NCI-H146 treated with DMSO at 0.1 percent for 48 hours (cell line): ENCODE data around the gene CXCL5.

Source experiments
- DNase-seq: peaks from one replicate; lab custom pipeline; 2025; ENCODE audit not compliant: unreplicated experiment; lab: John Stamatoyannopoulos, UW

Gene CXCL5

GRCh38 chr4:73998040-73999011 is at the start of gene CXCL5:
TSS of gene CXCL5 (minus strand) at chr4:73998677. CDS start at chr4:73998581, 96 bp downstream.
- no peak for DNase-seq

- no peak for DNase-seq
Measured at GRCh38 chr4:74047152-74047551, 48.7 kb upstream of the CXCL5 start.

- DNase-seq, result no peak
Measured at GRCh38 chr4:74045772-74046171, 47.3 kb upstream of the CXCL5 start.

GRCh38 chr4:74045247-74045646 is 46.8 kb upstream of the CXCL5 start:
- DNase-seq, result no peak

GRCh38 chr4:74044677-74045076 is 46.2 kb upstream of the CXCL5 start:
- DNase-seq, result no peak

- no peak for DNase-seq
Measured at GRCh38 chr4:74042681-74043080, 44.2 kb upstream of the CXCL5 start.

DNA sequence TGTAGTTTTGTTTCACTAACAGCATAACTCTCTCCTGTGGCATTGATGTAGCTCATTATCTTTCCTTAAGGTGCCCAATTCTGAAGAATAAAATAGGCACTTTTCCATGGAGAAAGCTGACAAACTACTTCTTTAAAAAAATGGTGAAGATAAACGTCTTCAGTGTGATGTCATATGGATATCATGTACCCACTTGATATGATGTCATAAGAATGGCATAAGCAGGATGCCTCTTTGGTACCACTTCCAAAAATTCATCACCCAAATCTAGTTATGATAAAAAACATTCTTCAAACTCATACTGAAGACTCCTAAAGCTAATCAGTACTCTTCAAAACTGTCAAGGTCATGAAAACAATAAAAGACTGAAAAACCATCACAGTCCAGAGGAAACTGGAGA is 42.9 kb upstream of the CXCL5 start:
- no peak for DNase-seq

- DNase-seq, result no peak
Measured at GRCh38 chr4:74039315-74039763, 40.9 kb upstream of the CXCL5 start.

DNA sequence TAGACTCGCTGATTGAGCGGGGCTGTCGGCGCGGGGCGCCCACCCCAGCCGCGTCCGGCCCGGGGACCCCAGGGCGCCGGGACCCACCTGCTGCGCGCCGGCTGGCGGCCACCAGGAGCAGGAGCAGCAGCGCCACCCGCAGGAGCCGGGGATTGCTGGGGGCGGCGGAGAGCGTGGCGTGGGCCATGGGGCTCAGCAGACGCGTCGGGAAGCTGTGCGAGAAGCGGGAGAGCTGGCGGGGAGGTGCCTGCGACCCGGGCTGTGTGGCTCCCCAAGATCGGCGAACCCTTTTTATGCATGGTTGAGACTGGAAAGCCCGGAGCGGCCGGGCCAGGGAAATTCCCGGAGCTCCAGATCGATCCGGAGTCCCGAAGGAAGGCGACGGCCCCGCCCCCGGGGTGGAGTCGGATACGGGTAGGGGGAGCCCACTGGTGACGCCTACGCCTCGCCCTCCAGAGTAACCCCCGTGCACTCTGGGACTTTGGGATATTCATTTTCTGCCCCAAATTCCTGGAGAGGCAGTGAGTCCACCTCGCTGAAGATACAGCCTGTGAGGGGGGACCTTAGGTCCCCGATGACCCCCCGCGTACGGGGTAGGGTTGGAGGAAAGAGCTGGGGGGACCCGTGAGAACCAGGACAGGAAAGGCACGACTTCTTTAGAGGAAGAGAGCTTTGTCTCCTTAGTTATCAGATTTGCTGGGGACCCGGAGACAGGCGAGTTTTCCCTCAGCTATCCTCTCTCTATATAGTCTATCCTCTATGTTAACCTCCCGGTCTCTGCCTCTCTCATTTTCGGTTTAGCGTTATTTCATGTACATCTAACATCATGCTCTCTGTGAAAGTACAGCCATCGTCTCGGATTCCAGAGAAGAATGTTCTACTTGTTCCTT is 40.2 kb upstream of the CXCL5 start, which contains the start of gene CXCL3:
TSS of gene CXCL3 (minus strand) at position 265 of the 890 bp plus-strand sequence. CDS start at position 187, 78 bp downstream.
- DNase-seq, result no peak

DNA sequence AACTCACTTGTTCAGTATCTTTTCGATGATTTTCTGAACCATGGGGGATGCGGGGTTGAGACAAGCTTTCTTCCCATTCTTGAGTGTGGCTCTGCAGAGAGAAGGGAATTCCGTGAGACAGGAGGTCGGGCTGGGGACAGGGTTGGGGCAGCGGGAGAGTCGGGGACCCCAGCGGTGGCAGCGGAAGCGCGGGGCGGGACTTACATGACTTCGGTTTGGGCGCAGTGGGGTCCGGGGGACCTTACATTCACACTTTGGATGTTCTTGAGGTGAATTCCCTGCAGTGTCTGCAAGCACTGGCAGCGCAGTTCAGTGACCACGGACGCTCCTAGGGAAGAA is 39.6 kb upstream of the CXCL5 start:
- DNase-seq, result no peak

- DNase-seq, result no peak
Measured at GRCh38 chr4:74037076-74037955, 38.8 kb upstream of the CXCL5 start.

GRCh38 chr4:74033739-74034138 is 35.3 kb upstream of the CXCL5 start:
- DNase-seq, result no peak

DNA sequence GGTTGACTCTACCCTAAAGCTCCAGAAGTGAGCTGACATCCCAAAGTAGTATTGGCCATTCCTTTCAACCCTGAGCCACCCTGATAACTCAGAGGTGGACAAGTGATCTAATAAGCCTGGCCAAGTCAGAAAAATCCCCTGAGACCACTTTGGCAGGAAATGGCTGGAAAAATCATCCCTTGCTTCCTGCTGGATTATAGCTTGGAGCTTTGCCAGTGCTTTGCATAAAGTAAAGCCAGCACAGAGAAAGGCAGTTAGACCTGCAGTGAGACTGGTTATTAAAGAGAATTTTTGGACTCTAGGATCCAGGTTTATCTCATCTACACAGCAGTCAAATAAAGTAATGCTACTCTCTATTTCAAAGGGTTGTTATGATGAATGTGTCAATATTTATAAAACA is 33.6 kb upstream of the CXCL5 start:
- no peak for DNase-seq

DNA sequence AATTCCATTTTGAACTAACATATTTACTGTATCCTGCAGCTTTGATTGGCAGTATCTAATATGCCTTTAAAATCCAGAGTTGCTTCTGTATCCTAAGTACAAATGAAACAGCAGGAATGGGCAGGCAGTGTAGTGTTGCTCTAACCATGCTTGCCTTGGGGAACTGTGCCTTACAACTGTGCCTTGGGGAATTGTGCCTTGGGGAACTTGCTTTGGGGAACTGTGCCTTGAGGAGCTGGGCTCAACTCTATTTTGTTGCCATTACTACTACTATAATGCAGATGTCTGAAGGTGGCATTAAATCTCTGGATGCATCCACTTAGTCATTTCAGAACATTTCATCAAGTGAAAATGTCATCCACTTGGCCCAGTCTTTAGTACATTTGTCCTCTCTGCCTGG is 33.1 kb upstream of the CXCL5 start:
- no peak for DNase-seq

DNA sequence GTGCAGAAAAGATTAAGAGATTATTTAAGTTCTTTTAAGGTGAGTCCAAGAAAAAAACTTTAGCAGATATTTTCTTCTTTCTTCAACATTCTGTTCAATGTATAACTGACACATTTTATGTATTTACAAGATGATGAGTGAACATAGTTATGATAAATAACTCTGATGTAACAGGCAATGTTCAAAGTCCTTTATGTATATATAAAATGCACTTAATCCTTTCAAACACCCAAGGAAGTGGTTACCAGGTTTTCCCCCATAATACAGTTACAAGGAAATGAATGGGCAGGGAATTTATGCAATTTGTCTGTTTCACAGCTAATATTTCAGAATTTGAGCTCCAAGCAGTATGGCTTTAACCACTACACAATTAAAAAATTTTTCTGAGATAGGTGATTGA is 31.8 kb upstream of the CXCL5 start:
- no peak for DNase-seq

- DNase-seq, result no peak
Measured at GRCh38 chr4:74028504-74028903, 30.0 kb upstream of the CXCL5 start.

DNA sequence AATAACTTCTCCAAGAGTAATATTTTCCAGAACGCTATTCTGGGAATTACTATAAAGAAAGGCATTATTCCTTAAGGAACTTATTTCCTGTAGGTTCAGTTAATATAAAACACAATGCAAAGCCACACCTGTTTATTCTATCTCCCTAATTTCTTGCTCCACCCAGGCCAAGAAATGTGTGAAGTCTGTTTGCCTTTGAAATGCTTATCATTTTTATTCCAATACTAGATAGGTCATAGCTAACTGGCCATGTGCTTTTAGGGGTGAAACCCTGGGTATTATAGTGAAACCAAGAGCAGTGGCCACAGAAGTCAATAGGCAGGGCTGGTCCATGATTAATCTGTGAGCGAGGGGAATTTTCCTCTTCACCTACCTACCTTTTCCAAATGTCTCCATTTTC is 25.2 kb upstream of the CXCL5 start:
- DNase-seq, result no peak

GRCh38 chr4:74021601-74022000 is 23.1 kb upstream of the CXCL5 start:
- no peak for DNase-seq

GRCh38 chr4:74018771-74019170 is 20.3 kb upstream of the CXCL5 start:
- no peak for DNase-seq

- no peak for DNase-seq
Measured at GRCh38 chr4:74018116-74018515, 19.6 kb upstream of the CXCL5 start.

DNA sequence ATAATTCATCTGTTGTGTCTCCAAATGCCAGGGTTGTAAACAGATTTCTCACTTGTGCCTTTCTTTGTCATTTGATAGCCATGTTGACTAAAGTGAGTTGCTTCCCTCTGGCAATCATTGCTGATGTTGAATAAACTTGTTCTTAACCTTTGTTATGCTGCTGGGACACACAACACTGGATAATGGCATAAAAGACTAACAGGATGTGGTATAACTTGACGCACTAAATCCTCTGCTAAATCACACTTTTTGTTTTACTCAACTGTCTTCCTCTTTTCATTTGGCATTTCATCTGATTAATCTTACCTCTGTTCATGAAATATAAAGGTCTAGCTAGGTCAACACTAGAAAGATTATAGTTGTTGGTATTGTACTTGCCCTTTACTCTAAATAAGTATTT is 17.6 kb upstream of the CXCL5 start:
- no peak for DNase-seq
